Ishikawa (cell line): ENCODE results near the gene FAF2.

Experiments used
- EGR1 ChIP-seq: IDR thresholded peaks from 2 replicates; pipeline ENCODE4 v1.6.1; 2012
- RAD21 ChIP-seq: IDR thresholded peaks from 2 replicates; pipeline ENCODE4 v1.6.1; 2012; ENCODE audit warnings: low read depth
- TCF12 ChIP-seq: IDR thresholded peaks from 2 replicates; pipeline ENCODE4 v1.6.1; 2012; ENCODE audit warnings: low read depth
- TF ChIP-seq, protein P1 (sequence below): IDR thresholded peaks from 2 replicates; pipeline ENCODE4 v1.6.1; 2012; ENCODE audit warnings: low read depth, mild to moderate bottlenecking

DNA sequence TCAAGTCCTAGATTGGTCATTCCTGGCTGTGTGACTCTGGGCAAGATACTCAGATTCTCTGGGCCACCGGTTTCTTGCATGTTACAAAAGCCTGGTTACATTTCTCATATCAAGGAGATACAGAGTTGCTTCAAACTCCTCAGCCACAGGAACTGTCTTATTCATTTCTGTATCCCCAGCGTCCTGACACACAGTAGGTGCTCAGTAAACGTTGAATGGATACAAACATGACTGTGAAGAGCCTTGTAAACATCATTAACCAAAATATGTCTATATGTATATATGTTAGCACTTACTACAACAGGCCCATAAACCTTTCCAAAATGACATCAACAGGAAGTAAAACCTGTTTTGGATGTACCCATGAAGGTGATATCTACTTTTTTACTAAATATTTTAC is 33.5 kb upstream of the FAF2 start:
- TF ChIP-seq, protein P1, sequence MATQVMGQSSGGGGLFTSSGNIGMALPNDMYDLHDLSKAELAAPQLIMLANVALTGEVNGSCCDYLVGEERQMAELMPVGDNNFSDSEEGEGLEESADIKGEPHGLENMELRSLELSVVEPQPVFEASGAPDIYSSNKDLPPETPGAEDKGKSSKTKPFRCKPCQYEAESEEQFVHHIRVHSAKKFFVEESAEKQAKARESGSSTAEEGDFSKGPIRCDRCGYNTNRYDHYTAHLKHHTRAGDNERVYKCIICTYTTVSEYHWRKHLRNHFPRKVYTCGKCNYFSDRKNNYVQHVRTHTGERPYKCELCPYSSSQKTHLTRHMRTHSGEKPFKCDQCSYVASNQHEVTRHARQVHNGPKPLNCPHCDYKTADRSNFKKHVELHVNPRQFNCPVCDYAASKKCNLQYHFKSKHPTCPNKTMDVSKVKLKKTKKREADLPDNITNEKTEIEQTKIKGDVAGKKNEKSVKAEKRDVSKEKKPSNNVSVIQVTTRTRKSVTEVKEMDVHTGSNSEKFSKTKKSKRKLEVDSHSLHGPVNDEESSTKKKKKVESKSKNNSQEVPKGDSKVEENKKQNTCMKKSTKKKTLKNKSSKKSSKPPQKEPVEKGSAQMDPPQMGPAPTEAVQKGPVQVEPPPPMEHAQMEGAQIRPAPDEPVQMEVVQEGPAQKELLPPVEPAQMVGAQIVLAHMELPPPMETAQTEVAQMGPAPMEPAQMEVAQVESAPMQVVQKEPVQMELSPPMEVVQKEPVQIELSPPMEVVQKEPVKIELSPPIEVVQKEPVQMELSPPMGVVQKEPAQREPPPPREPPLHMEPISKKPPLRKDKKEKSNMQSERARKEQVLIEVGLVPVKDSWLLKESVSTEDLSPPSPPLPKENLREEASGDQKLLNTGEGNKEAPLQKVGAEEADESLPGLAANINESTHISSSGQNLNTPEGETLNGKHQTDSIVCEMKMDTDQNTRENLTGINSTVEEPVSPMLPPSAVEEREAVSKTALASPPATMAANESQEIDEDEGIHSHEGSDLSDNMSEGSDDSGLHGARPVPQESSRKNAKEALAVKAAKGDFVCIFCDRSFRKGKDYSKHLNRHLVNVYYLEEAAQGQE: no peak
- TF ChIP-seq EGR1 (no peak), TCF12 (no peak), RAD21 (no peak)
